Measurements from ENCODE around the gene C1QTNF6. TPM values are rescaled to one million over a fixed set of nuclear protein-coding genes. Genes with fewer than 3 reads are reported as not detected.

C1QTNF6 gene
- total and polyA plus RNA-seq, 2 experiments from 2014 or later, result 23.6 to 29.7 TPM

DNA sequence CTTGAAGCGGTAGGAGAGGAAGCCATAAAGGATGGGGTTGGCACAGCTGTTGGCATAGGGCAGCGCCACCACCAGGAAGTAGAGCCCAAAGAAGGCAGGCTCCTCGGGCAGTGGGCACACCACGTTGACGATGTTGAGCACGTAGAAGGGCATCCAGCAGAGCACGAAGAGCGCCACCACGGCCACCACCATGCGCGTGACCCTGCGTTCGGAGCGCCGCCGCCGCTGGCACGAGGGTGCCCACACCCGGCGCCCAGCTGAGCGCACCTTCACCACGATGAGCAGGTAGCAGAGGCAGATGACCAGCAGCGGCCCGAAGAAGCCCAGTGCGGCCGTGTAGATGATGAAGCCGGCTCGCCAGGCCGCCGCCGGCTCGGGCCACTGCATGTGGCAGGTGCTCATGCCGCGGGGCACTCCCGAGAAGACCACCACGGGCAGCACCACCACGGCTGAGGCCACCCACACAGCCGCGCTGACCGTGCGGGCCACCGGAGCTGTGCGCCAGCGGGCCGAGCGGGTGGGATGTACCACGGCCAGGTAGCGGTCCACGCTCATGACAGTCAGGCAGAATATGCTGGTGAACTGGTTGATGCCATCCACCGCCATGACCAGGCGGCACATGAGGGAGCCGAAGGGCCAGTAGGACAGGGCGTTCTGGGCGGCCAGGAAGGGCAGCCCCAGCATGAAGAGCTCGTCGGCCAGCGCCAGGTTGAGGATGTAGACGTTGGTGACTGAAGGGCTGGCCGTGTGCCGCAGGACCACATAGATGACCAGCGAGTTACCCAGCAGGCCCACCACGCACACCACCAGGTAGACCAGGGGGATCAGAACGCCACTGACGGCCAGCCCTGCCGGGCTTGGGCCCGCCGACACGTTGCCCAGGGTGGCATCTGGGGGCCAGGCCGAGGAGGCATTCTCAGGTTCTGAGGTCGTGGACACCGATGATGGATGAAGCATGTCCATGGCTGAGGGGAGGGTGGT, 19.1 kb upstream of the C1QTNF6 start:
- Histone ChIP-seq H3K9me2 (replicated peaks; ENCODE audit: insufficient read depth) (no peaks in the 10 kb centered on the region), H3K27ac (no peak overlapping the region), H3K9me3 (ENCODE audit: low read depth) (no peaks in the 10 kb centered on the region), H3K4me1 (ENCODE audit: insufficient read depth) (peaks cover 23% of the 10 kb centered on the region), H3K4me3 (no peak overlapping the region), H3K36me3 (replicated peaks; ENCODE audit: insufficient read depth, low read depth) (no peaks in the 10 kb centered on the region), H3K79me2 (no peaks in the 10 kb centered on the region), H3K4me2 (no peak overlapping the region), H2AFZ (no peak overlapping the region), H4K20me1 (ENCODE audit: insufficient read depth, poor library complexity, severe bottlenecking) (no peaks in the 10 kb centered on the region), H3K27me3 (no peaks in the 10 kb centered on the region)
- TF ChIP-seq, protein P1, sequence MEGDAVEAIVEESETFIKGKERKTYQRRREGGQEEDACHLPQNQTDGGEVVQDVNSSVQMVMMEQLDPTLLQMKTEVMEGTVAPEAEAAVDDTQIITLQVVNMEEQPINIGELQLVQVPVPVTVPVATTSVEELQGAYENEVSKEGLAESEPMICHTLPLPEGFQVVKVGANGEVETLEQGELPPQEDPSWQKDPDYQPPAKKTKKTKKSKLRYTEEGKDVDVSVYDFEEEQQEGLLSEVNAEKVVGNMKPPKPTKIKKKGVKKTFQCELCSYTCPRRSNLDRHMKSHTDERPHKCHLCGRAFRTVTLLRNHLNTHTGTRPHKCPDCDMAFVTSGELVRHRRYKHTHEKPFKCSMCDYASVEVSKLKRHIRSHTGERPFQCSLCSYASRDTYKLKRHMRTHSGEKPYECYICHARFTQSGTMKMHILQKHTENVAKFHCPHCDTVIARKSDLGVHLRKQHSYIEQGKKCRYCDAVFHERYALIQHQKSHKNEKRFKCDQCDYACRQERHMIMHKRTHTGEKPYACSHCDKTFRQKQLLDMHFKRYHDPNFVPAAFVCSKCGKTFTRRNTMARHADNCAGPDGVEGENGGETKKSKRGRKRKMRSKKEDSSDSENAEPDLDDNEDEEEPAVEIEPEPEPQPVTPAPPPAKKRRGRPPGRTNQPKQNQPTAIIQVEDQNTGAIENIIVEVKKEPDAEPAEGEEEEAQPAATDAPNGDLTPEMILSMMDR (IDR thresholded peaks at IDR 0.05; ENCODE audit: poor library complexity), result no peak
- TF ChIP-seq EZH2 (IDR thresholded peaks at IDR 0.05; ENCODE audit: borderline replicate concordance), result no peak
- no peak for TF ChIP-seq EZH2phosphoT487 (IDR thresholded peaks at IDR 0.05; ENCODE audit: low read depth, severe bottlenecking, unreplicated experiment)
- 97% methylated on average over 58 of the region's 71 CpGs for WGBS (ENCODE audit: low lambda C conversion rate, missing lambda C conversion rate)
- no peak for DNase-seq (ENCODE audit: low spot score)

DNA sequence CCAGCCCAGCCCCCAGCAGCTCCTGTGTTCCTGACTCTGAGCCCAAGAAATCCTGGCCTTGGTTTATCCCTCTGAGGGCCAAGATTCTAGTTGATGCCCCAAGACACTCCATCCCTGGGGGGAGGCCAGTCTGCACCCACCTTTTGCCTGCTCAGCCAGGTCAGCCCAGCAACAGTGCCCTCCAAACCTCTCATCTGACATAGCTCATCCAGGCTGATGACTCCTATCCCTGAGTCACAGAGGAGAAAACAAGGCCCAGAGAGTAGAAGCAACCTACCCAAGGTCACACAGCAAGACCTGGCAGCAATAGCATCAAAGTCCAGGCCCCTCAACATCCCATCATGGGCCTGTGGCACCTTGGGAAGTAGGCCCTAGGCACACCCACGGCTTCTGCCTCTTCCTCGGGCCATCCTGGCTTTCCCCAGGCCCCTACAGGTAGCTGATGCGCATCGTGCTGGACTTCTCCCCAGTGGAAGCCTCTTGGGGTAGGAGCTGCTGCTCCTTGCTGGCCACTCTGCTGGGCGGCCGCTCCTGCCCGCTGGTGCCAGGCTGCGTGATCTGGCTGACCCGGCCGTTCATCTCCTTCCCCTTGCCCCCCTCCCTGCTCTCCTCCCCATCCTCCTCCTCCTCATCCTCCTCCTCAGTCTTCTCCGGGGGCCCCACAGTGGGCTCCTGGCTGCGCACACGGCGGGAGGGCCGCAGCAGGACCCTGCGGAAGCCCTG, 18.2 kb upstream of the C1QTNF6 start:
- H3K4me2 ChIP-seq, result no peak overlapping the region

DNA sequence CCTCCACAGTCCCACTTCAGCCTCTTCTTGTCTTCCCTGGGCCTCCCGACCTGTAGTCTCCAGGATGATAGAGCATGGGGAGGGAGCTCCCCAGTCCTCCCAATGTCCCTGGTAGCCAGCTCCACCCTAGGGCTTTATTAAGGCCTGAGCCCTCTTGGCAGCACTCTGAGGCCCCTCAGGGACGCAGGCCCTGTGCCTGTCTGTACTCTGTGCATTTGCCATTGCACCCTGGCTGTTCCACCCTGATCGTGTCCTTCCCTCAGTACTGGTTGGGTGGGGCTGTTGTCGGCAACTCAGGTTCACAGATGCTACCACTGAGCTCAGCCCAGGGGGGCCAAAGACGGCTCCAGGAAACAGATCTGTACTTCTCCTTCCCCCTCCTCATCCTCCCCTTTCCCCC, 17.0 kb upstream of the C1QTNF6 start:
- Histone ChIP-seq H3K9me2 (replicated peaks; ENCODE audit: insufficient read depth) (no peaks in the 10 kb centered on the region), H3K9me3 (ENCODE audit: low read depth) (no peaks in the 10 kb centered on the region), H3K4me3 (no peak overlapping the region), H3K4me2 (no peak overlapping the region), H2AFZ (no peak overlapping the region), H3K79me2 (no peaks in the 10 kb centered on the region), H3K27me3 (no peaks in the 10 kb centered on the region), H3K4me1 (ENCODE audit: insufficient read depth) (peaks cover 13% of the 10 kb centered on the region), H4K20me1 (ENCODE audit: insufficient read depth, poor library complexity, severe bottlenecking) (no peaks in the 10 kb centered on the region), H3K36me3 (replicated peaks; ENCODE audit: insufficient read depth, low read depth) (no peaks in the 10 kb centered on the region), H3K27ac (no peak overlapping the region)
- DNase-seq (ENCODE audit: low spot score), result no peak
- 85% methylated on average over 5 of the region's 5 CpGs for WGBS (ENCODE audit: low lambda C conversion rate, missing lambda C conversion rate)
- TF ChIP-seq EZH2 (IDR thresholded peaks at IDR 0.05; ENCODE audit: borderline replicate concordance) (no peak), EZH2phosphoT487 (IDR thresholded peaks at IDR 0.05; ENCODE audit: low read depth, severe bottlenecking, unreplicated experiment) (no peak)
- TF ChIP-seq, protein P1 (IDR thresholded peaks at IDR 0.05; ENCODE audit: poor library complexity), result no peak

More for the DNA sequence above, 18.2 kb upstream of the C1QTNF6 start:
- H3K4me3 ChIP-seq, result no peak overlapping the region
- H2AFZ ChIP-seq, result no peak overlapping the region
- no peak for DNase-seq (ENCODE audit: low spot score)
- no peaks in the 10 kb centered on the region for H3K9me2 ChIP-seq (replicated peaks; ENCODE audit: insufficient read depth)
- no peaks in the 10 kb centered on the region for H3K9me3 ChIP-seq (ENCODE audit: low read depth)
- TF ChIP-seq EZH2phosphoT487 (IDR thresholded peaks at IDR 0.05; ENCODE audit: low read depth, severe bottlenecking, unreplicated experiment), result no peak
- TF ChIP-seq EZH2 (IDR thresholded peaks at IDR 0.05; ENCODE audit: borderline replicate concordance), result no peak
- TF ChIP-seq, protein P1 (IDR thresholded peaks at IDR 0.05; ENCODE audit: poor library complexity), result no peak
- 95% methylated on average over 13 of the region's 16 CpGs for WGBS (ENCODE audit: low lambda C conversion rate, missing lambda C conversion rate)
- no peaks in the 10 kb centered on the region for H4K20me1 ChIP-seq (ENCODE audit: insufficient read depth, poor library complexity, severe bottlenecking)
- H3K4me1 ChIP-seq (ENCODE audit: insufficient read depth), result peaks cover 14% of the 10 kb centered on the region
- no peaks in the 10 kb centered on the region for H3K27me3 ChIP-seq
- no peaks in the 10 kb centered on the region for H3K79me2 ChIP-seq
- H3K27ac ChIP-seq, result no peak overlapping the region
- no peaks in the 10 kb centered on the region for H3K36me3 ChIP-seq (replicated peaks; ENCODE audit: insufficient read depth, low read depth)

All from hepatocyte (in vitro differentiated cells).